K562 (cell line): ENCODE results near the gene SHISA9. TPM values are rescaled to one million over a fixed set of nuclear protein-coding genes. Genes with fewer than 3 reads are reported as not detected.

Experiments used
- ATAC-seq: fragments of 200-7000 bp; cut with Tn5 transposase; 3 replicates; pipeline ENCODE4 v1.9.1; 2020; ENCODE audit warnings: moderate library complexity
- BruUV-seq: library from RNA; stranded (reverse); fragments of 400-500 nt; replicated peaks from 2 replicates; lab custom pipeline; 2021; lab: Mats Ljungman, UMichigan
- CTCF ChIA-PET: fragments of 300-600 bp; formaldehyde crosslinking; extraction: SDS; loops from one replicate; lab custom pipeline; 2021; ENCODE audit warnings: low intra/inter-chr PET ratio; lab: Yijun Ruan, JAX
- POLR2A ChIA-PET: fragments of 300-600, 350-650 bp; sonication (Branson Sonifier 250); formaldehyde crosslinking; extraction: SDS; loops from one replicate; lab custom pipeline; 2021; ENCODE audit warnings: antibody characterized with exemption, inconsistent platforms; lab: Yijun Ruan, JAX
- DNase-seq, 4 experiments: peaks; one replicate each; pipeline versions ENCODE4 v3.0.0 to v3.0.0-alpha.2; 2011 to 2018; ENCODE audit warnings: low spot score in 3 of 4, mixed read lengths in 3 of 4; ENCODE audit errors: extremely low read depth in 1 of 4
- FAIRE-seq: peaks from 2 replicates; lab custom pipeline; 2011; peaks lifted over from hg19 to GRCh38; lab: Jason Lieb, UNC
- H2AFZ ChIP-seq: 2 replicates; pipeline ENCODE4 v1.6.0; 2011; ENCODE audit warnings: low read depth, low read length, control low read depth, inconsistent platforms
- H3K27ac ChIP-seq: fragments of 200-600 bp; 3 replicates; pipeline ENCODE4 v1.8.0; 2011; ENCODE audit warnings: low read depth, mild to moderate bottlenecking, control low read depth, inconsistent platforms, low read length, moderate library complexity, mixed read lengths; ENCODE audit errors: extremely low read depth
- H3K27me3 ChIP-seq, 2 experiments: fragments of 300-600 bp in 1 of 2; 2 replicates in 1 of 2; 3 replicates in 1 of 2; pipeline versions ENCODE4 v1.6.0 to v1.8.0; 2011; ENCODE audit warnings: inconsistent platforms in 2 of 2, low read length in 2 of 2, mild to moderate bottlenecking in 1 of 2, mixed read lengths in 1 of 2, moderate library complexity in 1 of 2; ENCODE audit not compliant: control insufficient read depth in 2 of 2, insufficient read depth in 2 of 2
- H3K36me3 ChIP-seq: fragments of 300-600 bp; 3 replicates; pipeline ENCODE4 v1.8.0; 2011; ENCODE audit warnings: mild to moderate bottlenecking, low read length, inconsistent platforms; ENCODE audit not compliant: control insufficient read depth, insufficient read depth
- H3K4me1 ChIP-seq, 2 experiments: fragments of 200-600 bp in 1 of 2; replicated peaks in 1 of 2; 2 replicates in 1 of 2; 3 replicates in 1 of 2; pipeline versions ENCODE4 v1.5.1 to v1.8.0; 2011; ENCODE audit warnings: inconsistent platforms in 2 of 2, low read length in 2 of 2, mild to moderate bottlenecking in 1 of 2, mixed read lengths in 1 of 2, moderate library complexity in 1 of 2; ENCODE audit not compliant: control insufficient read depth in 2 of 2, insufficient read depth in 2 of 2
- H3K4me2 ChIP-seq: 2 replicates; pipeline ENCODE4 v1.6.1; 2011; ENCODE audit warnings: low read length, control low read depth, inconsistent platforms, mixed read lengths; ENCODE audit not compliant: insufficient read depth
- H3K4me3 ChIP-seq: fragments of 200-600 bp; sonication (generic), shearing (Covaris generic); 2 replicates; pipeline ENCODE4 v1.5.1; 2016; ENCODE audit warnings: control low read depth, inconsistent platforms
- H3K79me2 ChIP-seq: fragments of 200-600 bp; 3 replicates; pipeline ENCODE4 v1.8.0; 2011; ENCODE audit warnings: low read length, inconsistent platforms; ENCODE audit not compliant: control insufficient read depth, insufficient read depth
- H3K9ac ChIP-seq, 2 experiments: 2 replicates each; pipeline versions ENCODE4 v1.6.0 to v1.6.1; 2011; ENCODE audit warnings: low read depth in 2 of 2, low read length in 2 of 2, control low read depth in 1 of 2, inconsistent platforms in 1 of 2, mild to moderate bottlenecking in 1 of 2, mixed read lengths in 1 of 2; ENCODE audit not compliant: insufficient read depth in 1 of 2
- H3K9me1 ChIP-seq: one replicate; pipeline ENCODE4 v1.6.0; 2011; ENCODE audit warnings: inconsistent platforms, mild to moderate bottlenecking, low read length, moderate library complexity; ENCODE audit not compliant: control insufficient read depth, insufficient read depth
- H3K9me3 ChIP-seq: replicated peaks from 2 replicates; pipeline ENCODE4 v1.5.1; 2011; ENCODE audit warnings: low read depth, low read length, inconsistent platforms; ENCODE audit not compliant: control insufficient read depth, insufficient read depth
- H4K20me1 ChIP-seq: replicated peaks from 2 replicates; pipeline ENCODE4 v1.6.1; 2011; ENCODE audit warnings: low read length, inconsistent platforms, mixed read lengths; ENCODE audit not compliant: control insufficient read depth, insufficient read depth
- DMBX1 ChIP-seq: fragments of 250-450 bp; sonication (Bioruptor Pico); IDR thresholded peaks from 2 replicates; pipeline ENCODE4 v1.8.0; 2022; ENCODE audit warnings: inconsistent platforms, mild to moderate bottlenecking, moderate library complexity, borderline replicate concordance
- HDAC8 ChIP-seq: fragments of 450-650 bp; IDR thresholded peaks from 2 replicates; pipeline ENCODE4 v1.6.1; 2016; ENCODE audit warnings: mild to moderate bottlenecking, missing genetic modification characterization, moderate library complexity, missing compliant biosample characterization
- KAT2B ChIP-seq: IDR thresholded peaks from one replicate; pipeline ENCODE4 v1.6.1; 2012; ENCODE audit warnings: low read depth, mild to moderate bottlenecking, control low read depth, inconsistent platforms, low read length, moderate library complexity
- PCBP1 ChIP-seq: fragments of 200-400 bp; formaldehyde crosslinking; IDR thresholded peaks from 2 replicates; pipeline ENCODE4 v1.6.1; 2018; ENCODE audit warnings: mild to moderate bottlenecking, low read depth, low read length; ENCODE audit not compliant: poor library complexity, severe bottlenecking
- RBM25 ChIP-seq: fragments of 200-400 bp; formaldehyde crosslinking; IDR thresholded peaks from 2 replicates; pipeline ENCODE4 v1.6.1; 2018; ENCODE audit warnings: low read length, low read depth, moderate library complexity; ENCODE audit not compliant: severe bottlenecking
- RUNX1 ChIP-seq: sonication (generic); IDR thresholded peaks from 2 replicates; pipeline ENCODE4 v1.6.1; 2016; ENCODE audit warnings: antibody characterized with exemption, low read depth
- TCF3 ChIP-seq: sonication (generic); formaldehyde crosslinking; IDR thresholded peaks from 2 replicates; pipeline ENCODE4 v1.4.0; 2020; ENCODE audit warnings: mild to moderate bottlenecking, missing genetic modification reagents
- ZNF134 ChIP-seq: fragments of 250-450 bp; sonication (Bioruptor Pico); conservative IDR thresholded peaks from 2 replicates; pipeline ENCODE4 v1.4.0; 2020
- ZNF311 ChIP-seq: fragments of 250-450 bp; sonication (Bioruptor Pico); IDR thresholded peaks from 2 replicates; pipeline ENCODE4 v1.4.0; 2020; ENCODE audit warnings: mild to moderate bottlenecking, moderate library complexity
- WGBS: fragments of 100-300 bp; shearing (Covaris generic); methylation state at CpG from one replicate; pipeline ENCODE4 v1.1.6; 2016; ENCODE audit warnings: low coverage, mixed read lengths; ENCODE audit not compliant: insufficient coverage; ENCODE audit errors: missing lambda C conversion rate; 5-methylcytosine and 5-hydroxymethylcytosine counted together
- in situ Hi-C: fragments of 300-500 bp; cut with MboI; formaldehyde crosslinking; loops from 4 replicates; pipeline ENCODE4 v1.15.0; 2018; ENCODE audit warnings: inconsistent platforms, mixed read lengths
- intact Hi-C: fragments of 100-400 bp; cut with micrococcal nuclease; formaldehyde crosslinking; loops from 2 replicates; pipeline ENCODE4 v1.14.2; 2022
- polyA plus RNA-seq, 8 experiments: library from polyadenylated mRNA; depleted of rRNA in 4 of 8; stranded (reverse) in 5 of 8; unstranded in 3 of 8; fragments of >200 nt; fragmentation: Nextera tagmentation in 2 of 8; fragmentation: Illumina TruSeq in 1 of 8; extraction: Ambion mirVana in 2 of 8; extraction: Trizol in 1 of 8; gene quantifications; 2 replicates each; pipeline versions ENCODE4 v1.2.1 to v1.2.3, GENCODE V29; 2011 to 2014; ENCODE audit warnings: inconsistent platforms in 1 of 8, missing spikeins in 1 of 8
- total RNA-seq, 7 experiments: library from RNA; depleted of rRNA in 6 of 7; stranded (reverse); fragments of >200 nt in 6 of 7; fragmentation: Illumina TruSeq in 2 of 7; extraction: Trizol in 2 of 7; gene quantifications; 2 replicates each; pipeline versions ENCODE4 v1.2.1 to v1.2.3, GENCODE V29; 2011 to 2021; ENCODE audit warnings: low replicate concordance in 1 of 7
- TF ChIP-seq, protein P1 (sequence below): sonication (generic); formaldehyde crosslinking; IDR thresholded peaks from 2 replicates; pipeline ENCODE4 v1.8.0; 2022; ENCODE audit warnings: mild to moderate bottlenecking, missing genetic modification reagents
- TF ChIP-seq, protein P2 (sequence below): fragments of 250-450 bp; sonication (Bioruptor Pico); IDR thresholded peaks from 2 replicates; pipeline ENCODE4 v1.5.0; 2021

The SHISA9 gene
- total and polyA plus RNA-seq, 9 of the 15 experiments (the other 6 are each of a cell fraction or from before 2014, with no cell fraction given): under 0.01 to 0.16 (median 0.01) TPM; not detected in 6

DNA sequence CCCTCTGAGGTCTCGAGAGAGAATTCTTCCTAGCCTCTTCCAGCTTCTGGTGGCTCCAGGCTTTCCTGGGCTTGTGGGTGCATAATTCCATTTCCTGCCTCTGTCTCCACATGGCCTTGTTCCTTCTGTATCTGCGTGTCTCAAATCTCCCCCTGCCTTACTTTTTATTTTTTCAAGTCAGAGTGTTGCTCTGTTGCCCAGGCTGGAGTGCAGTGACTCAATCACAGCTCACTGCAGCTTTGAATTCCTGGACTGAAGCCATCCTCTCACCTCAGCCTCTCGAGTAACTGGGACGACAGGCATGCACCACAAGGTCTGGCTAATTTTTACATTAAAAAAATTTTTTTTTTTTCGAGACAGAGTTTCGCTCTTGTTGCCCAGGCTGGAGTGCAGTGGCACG is 120.6 kb downstream of the SHISA9 start (continued):
- TF ChIP-seq, protein P1, sequence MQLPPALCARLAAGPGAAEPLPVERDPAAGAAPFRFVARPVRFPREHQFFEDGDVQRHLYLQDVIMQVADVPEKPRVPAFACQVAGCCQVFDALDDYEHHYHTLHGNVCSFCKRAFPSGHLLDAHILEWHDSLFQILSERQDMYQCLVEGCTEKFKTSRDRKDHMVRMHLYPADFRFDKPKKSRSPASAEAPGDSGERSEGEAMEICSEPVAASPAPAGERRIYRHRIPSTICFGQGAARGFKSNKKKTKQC (CRISPR knock-in tag): no peak
- TF ChIP-seq DMBX1 (CRISPR knock-in tag) (no peak), HDAC8 (tag) (no peak)

DNA sequence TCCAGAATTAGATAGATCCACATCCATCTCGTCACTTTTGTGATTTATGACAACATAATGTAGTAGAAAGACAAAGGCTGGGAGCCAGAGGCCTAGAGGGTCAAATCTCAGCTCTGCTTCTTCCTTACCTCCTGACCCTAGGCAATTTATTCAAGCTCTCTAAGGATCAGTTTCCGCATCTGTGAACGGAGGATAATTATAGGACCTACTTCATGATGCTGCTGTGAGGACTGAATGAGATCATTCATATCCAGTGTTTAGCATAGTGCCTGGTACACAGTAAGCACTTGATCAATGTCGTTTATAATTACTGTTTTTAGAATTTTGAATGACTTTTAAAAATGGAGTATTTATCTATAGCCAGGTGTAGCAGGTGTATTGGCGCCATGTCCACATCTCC is 128.4 kb downstream of the SHISA9 start:
- CTCF ChIA-PET: no interaction called here
- 0% methylated on average over 5 of the region's 5 CpGs for WGBS
- Histone ChIP-seq H3K4me3 (no peak overlapping the region), H3K79me2 (no peaks in the 10 kb centered on the region), H4K20me1 (no peaks in the 10 kb centered on the region), H3K9me3 (no peaks in the 10 kb centered on the region), H3K4me2 (no peak overlapping the region), H2AFZ (no peak overlapping the region), H3K9me1 (no peaks in the 10 kb centered on the region), H3K4me1 (no peaks in the 10 kb centered on the region), H3K27ac (no peak overlapping the region), H3K36me3 (no peaks in the 10 kb centered on the region), H3K9ac (no peak overlapping the region), H3K27me3 (no peaks in the 10 kb centered on the region)
- in situ Hi-C loops (no loop called here), intact Hi-C loops (no loop called here)
- no TSS peak for BruUV-seq
- no peak for TF ChIP-seq KAT2B
- TF ChIP-seq RUNX1: no peak
- no peak for TF ChIP-seq ZNF311 (CRISPR knock-in tag)
- no peak for TF ChIP-seq RBM25
- TF ChIP-seq TCF3 (CRISPR knock-in tag): no peak
- TF ChIP-seq ZNF134 (CRISPR knock-in tag): no peak
- TF ChIP-seq, protein P2, sequence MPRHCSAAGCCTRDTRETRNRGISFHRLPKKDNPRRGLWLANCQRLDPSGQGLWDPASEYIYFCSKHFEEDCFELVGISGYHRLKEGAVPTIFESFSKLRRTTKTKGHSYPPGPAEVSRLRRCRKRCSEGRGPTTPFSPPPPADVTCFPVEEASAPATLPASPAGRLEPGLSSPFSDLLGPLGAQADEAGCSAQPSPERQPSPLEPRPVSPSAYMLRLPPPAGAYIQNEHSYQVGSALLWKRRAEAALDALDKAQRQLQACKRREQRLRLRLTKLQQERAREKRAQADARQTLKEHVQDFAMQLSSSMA (CRISPR knock-in tag): no peak
- TF ChIP-seq PCBP1: no peak
- DNase-seq (no peak), ATAC-seq (no peak), FAIRE-seq (no peak)
- POLR2A ChIA-PET: no interaction called here
